Right atrium auricular region (tissue), 2 donors: ENCODE measurements around the gene CASKIN1. TPM values are rescaled to one million over a fixed set of nuclear protein-coding genes. Genes with fewer than 3 reads are reported as not detected.

Experiments
- DNase-seq: peaks from one replicate; pipeline ENCODE4 v3.0.0-alpha.2; 2019; ENCODE audit warnings: low spot score
- H3K27ac ChIP-seq, 2 donors: fragments of 200-600 bp; sonication (generic); 1 replicate in 1 of 2; 2 replicates in 1 of 2; pipeline ENCODE4 v1.5.1; 2016 to 2019
- H3K27me3 ChIP-seq, 2 donors: fragments of 200-600 bp; sonication (generic); one replicate each; pipeline versions ENCODE4 v1.5.1 to v1.6.0; 2017 to 2019
- H3K36me3 ChIP-seq: fragments of 200-600 bp; sonication (generic); one replicate; pipeline ENCODE4 v1.5.1; 2016
- H3K4me1 ChIP-seq, 2 donors: fragments of 200-600 bp; sonication (generic); one replicate each; pipeline versions ENCODE4 v1.5.1 to v1.6.0; 2017 to 2019
- H3K4me3 ChIP-seq, 2 donors: fragments of 200-600 bp; sonication (generic); 1 replicate in 1 of 2; 2 replicates in 1 of 2; pipeline ENCODE4 v1.5.1; 2017 to 2019; ENCODE audit warnings: mild to moderate bottlenecking in 1 of 2, moderate library complexity in 1 of 2
- H3K9me3 ChIP-seq, 2 donors: fragments of 200-600 bp; sonication (generic); one replicate each; pipeline ENCODE4 v1.5.1; 2019
- total RNA-seq, 2 donors: library from RNA; depleted of rRNA; stranded (reverse); fragments of >200 nt; gene quantifications; one replicate each; pipeline ENCODE4 v1.1.0, GENCODE V29; 2016
- TF ChIP-seq, protein P1 (sequence below), 2 donors: fragments of 200-600 bp; sonication (generic); IDR thresholded peaks; one replicate each; pipeline ENCODE4 v1.5.1; 2019; ENCODE audit warnings: antibody characterized with exemption in 2 of 2

Gene CASKIN1
- total RNA-seq, 2 donors from 2014 or later = 3.5 to 4.3 TPM

DNA sequence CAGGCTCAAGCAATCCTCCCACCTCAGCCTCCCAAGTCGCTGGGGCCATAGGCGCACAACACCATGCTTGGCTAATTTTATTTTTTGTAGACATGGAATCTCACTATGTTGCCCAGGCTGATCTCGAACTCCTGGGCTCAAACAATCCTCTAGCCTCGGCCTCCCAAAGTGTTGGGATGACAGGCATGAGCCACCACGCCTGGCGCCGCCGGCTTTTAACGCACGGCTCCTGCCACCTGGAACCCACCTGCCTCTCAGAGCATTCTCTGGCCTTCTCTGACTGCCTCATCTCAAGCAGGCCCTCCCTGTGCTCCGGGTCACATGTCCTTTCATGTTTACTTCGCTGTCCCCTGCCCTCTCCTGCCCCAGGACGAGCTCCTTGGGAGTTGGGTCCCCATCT lies 10.3 kb downstream of the CASKIN1 start:
- Histone ChIP-seq H3K27me3 (no peaks in the 10 kb centered on the region), H3K27ac (no peak overlapping the region), H3K4me1 (peaks cover 0 to 4% of the 10 kb centered on the region in 2 donors), H3K36me3 (no peaks in the 10 kb centered on the region), H3K9me3 (no peaks in the 10 kb centered on the region), H3K4me3 (no peak overlapping the region)
- DNase-seq = no peak
- TF ChIP-seq, protein P1, sequence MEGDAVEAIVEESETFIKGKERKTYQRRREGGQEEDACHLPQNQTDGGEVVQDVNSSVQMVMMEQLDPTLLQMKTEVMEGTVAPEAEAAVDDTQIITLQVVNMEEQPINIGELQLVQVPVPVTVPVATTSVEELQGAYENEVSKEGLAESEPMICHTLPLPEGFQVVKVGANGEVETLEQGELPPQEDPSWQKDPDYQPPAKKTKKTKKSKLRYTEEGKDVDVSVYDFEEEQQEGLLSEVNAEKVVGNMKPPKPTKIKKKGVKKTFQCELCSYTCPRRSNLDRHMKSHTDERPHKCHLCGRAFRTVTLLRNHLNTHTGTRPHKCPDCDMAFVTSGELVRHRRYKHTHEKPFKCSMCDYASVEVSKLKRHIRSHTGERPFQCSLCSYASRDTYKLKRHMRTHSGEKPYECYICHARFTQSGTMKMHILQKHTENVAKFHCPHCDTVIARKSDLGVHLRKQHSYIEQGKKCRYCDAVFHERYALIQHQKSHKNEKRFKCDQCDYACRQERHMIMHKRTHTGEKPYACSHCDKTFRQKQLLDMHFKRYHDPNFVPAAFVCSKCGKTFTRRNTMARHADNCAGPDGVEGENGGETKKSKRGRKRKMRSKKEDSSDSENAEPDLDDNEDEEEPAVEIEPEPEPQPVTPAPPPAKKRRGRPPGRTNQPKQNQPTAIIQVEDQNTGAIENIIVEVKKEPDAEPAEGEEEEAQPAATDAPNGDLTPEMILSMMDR (IDR thresholded peaks at IDR 0.05) = no peak

DNA sequence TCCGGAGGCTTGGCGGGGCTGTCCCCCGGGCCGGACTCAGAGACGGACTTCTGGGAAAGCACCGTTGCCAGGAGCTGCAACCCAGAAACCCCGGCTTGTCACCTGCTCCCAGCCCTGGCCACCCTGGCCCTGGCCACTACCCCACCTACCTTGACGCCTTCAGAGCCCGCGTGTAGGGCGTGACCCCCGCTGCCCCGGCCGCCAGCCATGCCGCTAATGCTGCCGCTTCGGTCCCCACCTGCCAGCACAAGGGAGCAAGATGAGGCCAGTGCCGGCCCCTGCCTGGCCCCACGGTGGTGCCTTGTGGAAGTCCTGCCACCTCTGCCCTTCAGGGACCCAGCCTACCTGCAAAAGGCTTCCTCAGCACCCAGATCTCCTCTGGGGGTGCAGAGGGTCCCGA lies 11.4 kb downstream of the CASKIN1 start:
- TF ChIP-seq, protein P1 (IDR thresholded peaks at IDR 0.05) = no peak
- no peak overlapping the region for H3K4me3 ChIP-seq
- no peaks in the 10 kb centered on the region for H3K36me3 ChIP-seq
- H3K27me3 ChIP-seq = no peaks in the 10 kb centered on the region
- no peaks in the 10 kb centered on the region for H3K4me1 ChIP-seq
- no peak for DNase-seq
- H3K9me3 ChIP-seq = no peaks in the 10 kb centered on the region
- H3K27ac ChIP-seq = no peak overlapping the region

DNA sequence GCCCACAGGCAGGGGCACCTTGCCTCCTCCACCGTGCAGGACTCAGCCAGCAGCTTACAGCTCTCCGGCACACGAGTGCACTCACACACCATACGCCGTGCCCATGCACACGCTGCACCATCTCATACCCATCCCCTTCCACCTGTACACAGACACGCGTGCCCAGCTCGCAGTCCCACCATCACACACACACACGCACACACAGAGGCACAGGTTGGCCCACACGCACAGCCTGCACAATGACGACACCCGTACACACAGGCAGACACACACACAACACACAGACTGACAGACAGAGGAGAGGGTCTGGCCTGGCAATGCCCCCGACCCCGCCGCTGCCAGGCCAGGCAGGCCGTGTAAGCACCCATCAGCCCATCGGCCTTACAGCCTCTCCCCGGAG lies 12.1 kb downstream of the CASKIN1 start:
- Histone ChIP-seq H3K4me1 (no peaks in the 10 kb centered on the region), H3K36me3 (no peaks in the 10 kb centered on the region), H3K9me3 (no peaks in the 10 kb centered on the region), H3K27me3 (no peaks in the 10 kb centered on the region), H3K27ac (no peak overlapping the region), H3K4me3 (no peak overlapping the region)
- TF ChIP-seq, protein P1 (IDR thresholded peaks at IDR 0.05) = no peak
- no peak for DNase-seq

DNA sequence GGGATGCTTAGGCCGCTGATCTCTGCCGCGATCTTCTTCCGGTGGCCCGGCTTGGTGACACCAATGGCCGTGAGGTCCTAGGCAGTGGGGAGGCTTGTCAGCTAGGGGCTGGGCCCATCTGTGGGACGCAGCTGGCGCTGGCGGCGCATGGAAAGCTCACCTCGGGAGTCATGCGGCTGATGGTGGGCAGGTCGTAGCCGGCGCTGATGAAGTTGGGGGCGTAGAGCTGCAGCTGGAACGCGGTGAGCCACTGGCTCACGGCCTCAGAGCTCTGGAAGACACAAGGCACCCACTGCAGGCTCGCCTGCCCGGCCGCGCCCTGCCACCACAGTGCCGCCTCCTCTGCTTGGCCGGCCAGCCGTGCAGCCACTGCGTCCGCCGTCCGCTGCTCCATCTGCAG lies 12.7 kb downstream of the CASKIN1 start:
- DNase-seq = no peak
- Histone ChIP-seq H3K36me3 (no peaks in the 10 kb centered on the region), H3K9me3 (no peaks in the 10 kb centered on the region), H3K4me3 (no peak overlapping the region), H3K27ac (no peak overlapping the region), H3K27me3 (no peaks in the 10 kb centered on the region), H3K4me1 (no peaks in the 10 kb centered on the region)
- TF ChIP-seq, protein P1 (IDR thresholded peaks at IDR 0.05) = no peak

DNA sequence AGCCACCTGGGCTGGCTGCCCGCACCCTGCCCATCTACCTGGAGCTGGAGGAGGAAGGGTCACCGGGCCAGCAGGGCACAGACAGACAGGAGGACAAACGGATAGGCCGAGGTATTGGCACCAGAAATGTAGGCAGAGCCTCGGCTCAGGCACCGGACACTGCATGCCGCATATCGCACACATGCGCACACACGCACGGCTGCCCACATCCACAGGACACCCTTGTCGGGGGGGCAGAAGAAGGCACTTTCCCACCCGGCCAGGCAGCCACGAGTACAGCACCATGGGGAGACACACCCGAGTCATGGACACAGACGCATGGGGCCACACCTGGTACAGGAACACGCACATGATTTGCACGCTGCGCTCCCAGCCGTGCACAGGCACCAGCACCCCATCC lies 14.5 kb downstream of the CASKIN1 start:
- no peak overlapping the region for H3K4me3 ChIP-seq
- no peaks in the 10 kb centered on the region for H3K4me1 ChIP-seq
- no peaks in the 10 kb centered on the region for H3K36me3 ChIP-seq
- no peak for DNase-seq
- no peaks in the 10 kb centered on the region for H3K9me3 ChIP-seq
- TF ChIP-seq, protein P1 (IDR thresholded peaks at IDR 0.05) = no peak
- no peaks in the 10 kb centered on the region for H3K27me3 ChIP-seq
- H3K27ac ChIP-seq = no peak overlapping the region
